ENCODE measurements around the gene HBA2. TPM values are rescaled to one million over a fixed set of nuclear protein-coding genes. Genes with fewer than 3 reads are reported as not detected.
"Not testable (repeated sequence)": the region's sequence is repeated elsewhere in the genome, so short reads cannot be mapped to it uniquely, and the experiment has no call there.

Gene HBA2
- total RNA-seq, 2 experiments from 2014 or later = not detected

GRCh38 chr16:188674-189073 lies 16.0 kb downstream of the HBA2 start:
- H3K4me1 Mint-ChIP-seq = peaks cover 4% of the 10 kb centered on the region
- H3K9me3 Mint-ChIP-seq (ENCODE audit: low read depth) = no peaks in the 10 kb centered on the region
- peak; percentile 91 for ATAC-seq
- CTCF ChIA-PET = interaction anchor here (0.7 to 2.0 kb wide), 5 partner anchors 10 to 123 kb away, joined by 3 to 9 read pairs (median 4); no protein-coding TSS in a partner anchor
- DNase-seq = peak; percentile 60
- POLR2A ChIA-PET = interaction anchor here (0.7 to 1.0 kb wide), 2 partner anchors 29 to 39 kb away, joined by 3 read pairs; no protein-coding TSS in a partner anchor
- peaks cover 36% of the 10 kb centered on the region for H3K36me3 Mint-ChIP-seq (ENCODE audit: low read depth)
- H3K27me3 Mint-ChIP-seq = no peaks in the 10 kb centered on the region
- no peak overlapping the region for H3K4me3 Mint-ChIP-seq
- no peak overlapping the region for H3K27ac Mint-ChIP-seq
- intact Hi-C loops (cut with DNase I, micrococcal nuclease) = no loop called here

- CTCF ChIA-PET = interaction anchor here (1.3 kb wide), 1 partner anchor 83 kb away, joined by 4 read pairs; no protein-coding TSS in a partner anchor
- Mint-ChIP-seq H3K4me1 (peaks cover 4% of the 10 kb centered on the region), H3K4me3 (no peak overlapping the region), H3K27ac (no peak overlapping the region), H3K27me3 (no peaks in the 10 kb centered on the region), H3K36me3 (ENCODE audit: low read depth) (peaks cover 40% of the 10 kb centered on the region), H3K9me3 (ENCODE audit: low read depth) (no peaks in the 10 kb centered on the region)
- intact Hi-C loops (cut with DNase I, micrococcal nuclease) = no loop called here
- DNase-seq (no peak), ATAC-seq (no peak)
- POLR2A ChIA-PET = no interaction called here
Observed at GRCh38 chr16:189604-190186, 17.0 kb downstream of the HBA2 start.

GRCh38 chr16:191831-192230 lies 19.2 kb downstream of the HBA2 start:
- no peak for ATAC-seq

GRCh38 chr16:192686-193085 lies 20.0 kb downstream of the HBA2 start:
- DNase-seq (no peak), ATAC-seq (no peak)
- H3K36me3 Mint-ChIP-seq (ENCODE audit: low read depth) = peaks cover 46% of the 10 kb centered on the region
- POLR2A ChIA-PET = no interaction called here
- peaks cover 4% of the 10 kb centered on the region for H3K4me1 Mint-ChIP-seq
- CTCF ChIA-PET = interaction anchor here (0.7 to 1.6 kb wide), 2 partner anchors 39 to 74 kb away, joined by 4 to 5 read pairs; no protein-coding TSS in a partner anchor
- intact Hi-C loops (cut with DNase I, micrococcal nuclease) = no loop called here
- no peak overlapping the region for H3K27ac Mint-ChIP-seq
- H3K9me3 Mint-ChIP-seq (ENCODE audit: low read depth) = no peaks in the 10 kb centered on the region
- no peak overlapping the region for H3K4me3 Mint-ChIP-seq
- no peaks in the 10 kb centered on the region for H3K27me3 Mint-ChIP-seq

More at GRCh38 chr16:191831-192230, 19.2 kb downstream of the HBA2 start:
- ChIA-PET POLR2A (no interaction called here), CTCF (interaction anchor here (1.1 to 1.6 kb wide), 2 partner anchors 10 to 73 kb away, joined by 3 to 5 read pairs; no protein-coding TSS in a partner anchor)
- intact Hi-C loops (cut with DNase I, micrococcal nuclease) = no loop called here
- no peaks in the 10 kb centered on the region for H3K27me3 Mint-ChIP-seq
- H3K27ac Mint-ChIP-seq = no peak overlapping the region
- no peak for DNase-seq
- peaks cover 4% of the 10 kb centered on the region for H3K4me1 Mint-ChIP-seq
- H3K9me3 Mint-ChIP-seq (ENCODE audit: low read depth) = no peaks in the 10 kb centered on the region
- H3K4me3 Mint-ChIP-seq = no peak overlapping the region
- peaks cover 41% of the 10 kb centered on the region for H3K36me3 Mint-ChIP-seq (ENCODE audit: low read depth)

- H3K9me3 Mint-ChIP-seq (ENCODE audit: low read depth) = no peaks in the 10 kb centered on the region
- POLR2A ChIA-PET = no interaction called here
- H3K4me1 Mint-ChIP-seq = peaks cover 4% of the 10 kb centered on the region
- H3K4me3 Mint-ChIP-seq = no peak overlapping the region
- DNase-seq (no peak), ATAC-seq (no peak)
- H3K27ac Mint-ChIP-seq = no peak overlapping the region
- intact Hi-C loops (cut with DNase I, micrococcal nuclease) = no loop called here
- CTCF ChIA-PET = interaction anchor here (1.0 kb wide), 1 partner anchor 11 kb away, joined by 3 read pairs; no protein-coding TSS in a partner anchor
- no peaks in the 10 kb centered on the region for H3K27me3 Mint-ChIP-seq
- peaks cover 52% of the 10 kb centered on the region for H3K36me3 Mint-ChIP-seq (ENCODE audit: low read depth)
Observed at GRCh38 chr16:193441-193840, 20.8 kb downstream of the HBA2 start.

GRCh38 chr16:194516-194915 lies 21.8 kb downstream of the HBA2 start:
- no peaks in the 10 kb centered on the region for H3K27me3 Mint-ChIP-seq
- DNase-seq (no peak), ATAC-seq (no peak)
- no peak overlapping the region for H3K4me3 Mint-ChIP-seq
- ChIA-PET CTCF (interaction anchor here (1.0 kb wide), 1 partner anchor 12 kb away, joined by 3 read pairs; no protein-coding TSS in a partner anchor), POLR2A (no interaction called here)
- no peaks in the 10 kb centered on the region for H3K9me3 Mint-ChIP-seq (ENCODE audit: low read depth)
- intact Hi-C loops (cut with DNase I, micrococcal nuclease) = no loop called here
- no peak overlapping the region for H3K27ac Mint-ChIP-seq
- H3K4me1 Mint-ChIP-seq = no peaks in the 10 kb centered on the region
- H3K36me3 Mint-ChIP-seq (ENCODE audit: low read depth) = peaks cover 51% of the 10 kb centered on the region

GRCh38 chr16:200388-200787 lies 27.7 kb downstream of the HBA2 start:
- Mint-ChIP-seq H3K4me1 (no peaks in the 10 kb centered on the region), H3K36me3 (ENCODE audit: low read depth) (peaks cover 39% of the 10 kb centered on the region), H3K27me3 (no peaks in the 10 kb centered on the region), H3K27ac (no peak overlapping the region), H3K4me3 (no peak overlapping the region), H3K9me3 (ENCODE audit: low read depth) (no peaks in the 10 kb centered on the region)
- DNase-seq (no peak), ATAC-seq (no peak)
- CTCF ChIA-PET = no interaction called here
- POLR2A ChIA-PET = no interaction called here
- intact Hi-C loops (cut with DNase I, micrococcal nuclease) = no loop called here

GRCh38 chr16:203246-203645 lies 30.6 kb downstream of the HBA2 start:
- H3K36me3 Mint-ChIP-seq (ENCODE audit: low read depth) = peaks cover 42% of the 10 kb centered on the region
- CTCF ChIA-PET = no interaction called here

GRCh38 chr16:204046-204445 lies 31.4 kb downstream of the HBA2 start:
- H3K4me3 Mint-ChIP-seq; H3K9me3 Mint-ChIP-seq (ENCODE audit: low read depth); intact Hi-C loops (cut with DNase I, micrococcal nuclease); CTCF ChIA-PET; ATAC-seq; DNase-seq; POLR2A ChIA-PET; H3K4me1 Mint-ChIP-seq; H3K27me3 Mint-ChIP-seq; H3K27ac Mint-ChIP-seq: not testable (repeated sequence)
- peaks cover 40% of the 10 kb centered on the region for H3K36me3 Mint-ChIP-seq (ENCODE audit: low read depth)

More at GRCh38 chr16:203246-203645, 30.6 kb downstream of the HBA2 start:
- no peak for DNase-seq
- H3K27ac Mint-ChIP-seq = no peak overlapping the region
- H3K4me1 Mint-ChIP-seq = no peaks in the 10 kb centered on the region
- no peaks in the 10 kb centered on the region for H3K27me3 Mint-ChIP-seq
- POLR2A ChIA-PET = no interaction called here
- H3K9me3 Mint-ChIP-seq (ENCODE audit: low read depth) = no peaks in the 10 kb centered on the region
- intact Hi-C loops (cut with DNase I, micrococcal nuclease) = no loop called here
- no peak overlapping the region for H3K4me3 Mint-ChIP-seq
- no peak for ATAC-seq

- intact Hi-C loops (cut with DNase I, micrococcal nuclease); ATAC-seq; H3K27ac Mint-ChIP-seq: not testable (repeated sequence)
Observed at GRCh38 chr16:209359-209758, 36.7 kb downstream of the HBA2 start.

GRCh38 chr16:211631-212180 lies 39.0 kb downstream of the HBA2 start:
- POLR2A ChIA-PET; DNase-seq; H3K27me3 Mint-ChIP-seq; ATAC-seq; H3K9me3 Mint-ChIP-seq (ENCODE audit: low read depth); intact Hi-C loops (cut with DNase I, micrococcal nuclease); H3K27ac Mint-ChIP-seq; H3K4me1 Mint-ChIP-seq; H3K4me3 Mint-ChIP-seq: not testable (repeated sequence)
- CTCF ChIA-PET = interaction anchor here (1.1 to 1.3 kb wide), 3 partner anchors 16 to 115 kb away, joined by 3 to 5 read pairs (median 5); no protein-coding TSS in a partner anchor
- H3K36me3 Mint-ChIP-seq (ENCODE audit: low read depth) = peaks cover 30% of the 10 kb centered on the region

More at GRCh38 chr16:209359-209758, 36.7 kb downstream of the HBA2 start:
- H3K9me3 Mint-ChIP-seq (ENCODE audit: low read depth); H3K4me1 Mint-ChIP-seq; H3K27me3 Mint-ChIP-seq; POLR2A ChIA-PET; H3K4me3 Mint-ChIP-seq; DNase-seq: not testable (repeated sequence)
- peaks cover 36% of the 10 kb centered on the region for H3K36me3 Mint-ChIP-seq (ENCODE audit: low read depth)
- CTCF ChIA-PET = interaction anchor here (0.9 to 1.7 kb wide), 3 partner anchors 10 to 21 kb away, joined by 3 to 4 read pairs (median 4); no protein-coding TSS in a partner anchor

GRCh38 chr16:212999-213398 lies 40.3 kb downstream of the HBA2 start:
- Mint-ChIP-seq H3K27me3 (no peaks in the 10 kb centered on the region), H3K9me3 (ENCODE audit: low read depth) (no peaks in the 10 kb centered on the region)

More at GRCh38 chr16:212999-213398, 40.3 kb downstream of the HBA2 start:
- peaks cover 28% of the 10 kb centered on the region for H3K36me3 Mint-ChIP-seq (ENCODE audit: low read depth)
- H3K4me3 Mint-ChIP-seq = no peak overlapping the region
- DNase-seq = no peak
- ATAC-seq = no peak
- no peak overlapping the region for H3K27ac Mint-ChIP-seq
- H3K4me1 Mint-ChIP-seq = no peaks in the 10 kb centered on the region
- intact Hi-C loops (cut with DNase I, micrococcal nuclease) = no loop called here
- ChIA-PET CTCF (interaction anchor here (0.6 to 1.2 kb wide), 5 partner anchors 12 to 179 kb away, joined by 3 to 5 read pairs (median 3); no protein-coding TSS in a partner anchor), POLR2A (no interaction called here)
